Activated CD4-positive, alpha-beta T cell treated with anti-CD3 and anti-CD28 coated beads, Interleukin-2, amount 10 ng/mL, durations not matched to agents 24 days and 14 days (primary cell): ENCODE measurements around the gene PRKD3. TPM values are rescaled to one million over a fixed set of nuclear protein-coding genes. Genes with fewer than 3 reads are reported as not detected.

ENCODE experiments used
- DNase-seq: peaks from one replicate; pipeline ENCODE4 v3.0.0; 2022
- H3K27ac Mint-ChIP-seq: one replicate; pipeline ENCODE4 v1.8.0; 2022; ENCODE audit warnings: mild to moderate bottlenecking, mixed read lengths
- H3K27me3 Mint-ChIP-seq: one replicate; pipeline ENCODE4 v1.8.0; 2022; ENCODE audit warnings: mixed read lengths
- H3K36me3 Mint-ChIP-seq: one replicate; pipeline ENCODE4 v1.8.0; 2022; ENCODE audit warnings: low read depth, mild to moderate bottlenecking, mixed read lengths
- H3K4me1 Mint-ChIP-seq: one replicate; pipeline ENCODE4 v1.8.0; 2021; ENCODE audit warnings: mixed read lengths
- H3K4me3 Mint-ChIP-seq: one replicate; pipeline ENCODE4 v1.8.0; 2022; ENCODE audit warnings: mild to moderate bottlenecking, moderate library complexity, mixed read lengths
- H3K9me3 Mint-ChIP-seq: one replicate; pipeline ENCODE4 v1.8.0; 2021; ENCODE audit warnings: mixed read lengths
- intact Hi-C: fragments of 100-400 bp; cut with micrococcal nuclease; formaldehyde crosslinking; loops from one replicate; pipeline ENCODE4 v1.15.1; 2023
- total RNA-seq: library from RNA; stranded (reverse); gene quantifications from 2 replicates; pipeline ENCODE4 v1.2.3, GENCODE V29; 2022

The PRKD3 gene
- total RNA-seq, result 20.2 and 21.9 TPM in 2 replicates

- peak; percentile 89 for DNase-seq
- Mint-ChIP-seq H3K36me3 (peaks cover 9% of the 10 kb centered on the region), H3K9me3 (no peaks in the 10 kb centered on the region), H3K27me3 (peaks cover 48% of the 10 kb centered on the region), H3K4me1 (peaks cover 27% of the 10 kb centered on the region), H3K27ac (peak within 1 kb of the TSS; percentile 92), H3K4me3 (peak within 1 kb of the TSS; percentile 95)
- intact Hi-C loops, result loop anchor here (1.0 to 2.0 kb wide), 4 partner anchors 14 to 94 kb away; partner anchors contain the start of genes CEBPZ and NDUFAF7
These were observed at the start of gene PRKD3 for GRCh38 chr2:37324786-37325624. Gene PRKD3, minus strand, starts transcription at chr2:37324833. Its CDS starts 8,309 bp downstream, at chr2:37316524.

- peaks cover 2% of the 10 kb centered on the region for H3K36me3 Mint-ChIP-seq
- no peak overlapping the region for H3K4me3 Mint-ChIP-seq
- H3K27ac Mint-ChIP-seq, result no peak overlapping the region
- peaks cover 51% of the 10 kb centered on the region for H3K27me3 Mint-ChIP-seq
- DNase-seq, result no peak
- H3K4me1 Mint-ChIP-seq, result peaks cover 34% of the 10 kb centered on the region
- intact Hi-C loops, result no loop called here
- no peaks in the 10 kb centered on the region for H3K9me3 Mint-ChIP-seq
These were observed 47.4 kb upstream of the PRKD3 start for GRCh38 chr2:37372000-37372399.

- intact Hi-C loops, result no loop called here
- Mint-ChIP-seq H3K27me3 (peaks cover 46% of the 10 kb centered on the region), H3K36me3 (peaks cover 2% of the 10 kb centered on the region), H3K9me3 (no peaks in the 10 kb centered on the region), H3K27ac (no peak overlapping the region), H3K4me3 (no peak overlapping the region), H3K4me1 (peaks cover 22% of the 10 kb centered on the region)
- DNase-seq, result no peak
These were observed 46.0 kb upstream of the PRKD3 start for GRCh38 chr2:37370666-37371065.

GRCh38 chr2:37367984-37368383 is 43.4 kb upstream of the PRKD3 start:
- DNase-seq, result no peak

GRCh38 chr2:37367310-37367709 is 42.7 kb upstream of the PRKD3 start:
- peak overlapping the region; percentile 36 for H3K4me3 Mint-ChIP-seq
- H3K36me3 Mint-ChIP-seq, result no peaks in the 10 kb centered on the region
- intact Hi-C loops, result loop anchor here (1.0 to 5.0 kb wide), 3 partner anchors 23 to 220 kb away; partner anchors contain the start of gene PRKD3
- H3K9me3 Mint-ChIP-seq, result no peaks in the 10 kb centered on the region
- H3K27ac Mint-ChIP-seq, result peak overlapping the region; percentile 63
- peaks cover 31% of the 10 kb centered on the region for H3K27me3 Mint-ChIP-seq
- no peak for DNase-seq
- H3K4me1 Mint-ChIP-seq, result peaks cover 14% of the 10 kb centered on the region

More at GRCh38 chr2:37367984-37368383, 43.4 kb upstream of the PRKD3 start:
- H3K27me3 Mint-ChIP-seq, result peaks cover 31% of the 10 kb centered on the region
- peak overlapping the region; percentile 12 for H3K4me3 Mint-ChIP-seq
- no peaks in the 10 kb centered on the region for H3K36me3 Mint-ChIP-seq
- intact Hi-C loops, result loop anchor here (1.0 to 5.0 kb wide), 4 partner anchors 8 to 219 kb away; partner anchors contain the start of gene PRKD3
- H3K9me3 Mint-ChIP-seq, result no peaks in the 10 kb centered on the region
- peak overlapping the region; percentile 35 for H3K27ac Mint-ChIP-seq
- H3K4me1 Mint-ChIP-seq, result peaks cover 16% of the 10 kb centered on the region

- peak overlapping the region; percentile 36 for H3K4me3 Mint-ChIP-seq
- peaks cover 14% of the 10 kb centered on the region for H3K4me1 Mint-ChIP-seq
- DNase-seq, result no peak
- H3K36me3 Mint-ChIP-seq, result no peaks in the 10 kb centered on the region
- H3K27ac Mint-ChIP-seq, result peak overlapping the region; percentile 63
- intact Hi-C loops, result loop anchor here (1.0 to 5.0 kb wide), 4 partner anchors 24 to 221 kb away; partner anchors contain the start of genes CEBPZ, NDUFAF7 and PRKD3
- peaks cover 30% of the 10 kb centered on the region for H3K27me3 Mint-ChIP-seq
- no peaks in the 10 kb centered on the region for H3K9me3 Mint-ChIP-seq
These were observed 42.1 kb upstream of the PRKD3 start for GRCh38 chr2:37366773-37367172.

GRCh38 chr2:37365669-37366068 is 41.0 kb upstream of the PRKD3 start:
- intact Hi-C loops, result loop anchor here (1.0 to 5.0 kb wide), 4 partner anchors 23 to 222 kb away; partner anchors contain the start of genes CEBPZ, NDUFAF7 and PRKD3
- no peaks in the 10 kb centered on the region for H3K9me3 Mint-ChIP-seq
- H3K27me3 Mint-ChIP-seq, result peaks cover 33% of the 10 kb centered on the region
- H3K4me3 Mint-ChIP-seq, result no peak overlapping the region
- H3K36me3 Mint-ChIP-seq, result no peaks in the 10 kb centered on the region
- DNase-seq, result peak; percentile 61
- no peak overlapping the region for H3K27ac Mint-ChIP-seq
- peaks cover 13% of the 10 kb centered on the region for H3K4me1 Mint-ChIP-seq

- Mint-ChIP-seq H3K27ac (no peak overlapping the region), H3K4me1 (peaks cover 10% of the 10 kb centered on the region), H3K27me3 (peaks cover 41% of the 10 kb centered on the region), H3K9me3 (no peaks in the 10 kb centered on the region), H3K4me3 (no peak overlapping the region), H3K36me3 (no peaks in the 10 kb centered on the region)
- no peak for DNase-seq
- intact Hi-C loops, result loop anchor here (2.0 kb wide), 1 partner anchor 22 kb away; no protein-coding TSS in a partner anchor
These were observed 39.7 kb upstream of the PRKD3 start for GRCh38 chr2:37364351-37364750.

- DNase-seq, result no peak
- Mint-ChIP-seq H3K4me3 (no peak overlapping the region), H3K27me3 (peaks cover 51% of the 10 kb centered on the region), H3K9me3 (no peaks in the 10 kb centered on the region), H3K36me3 (no peaks in the 10 kb centered on the region), H3K4me1 (no peaks in the 10 kb centered on the region), H3K27ac (no peak overlapping the region)
- intact Hi-C loops, result no loop called here
These were observed 37.5 kb upstream of the PRKD3 start for GRCh38 chr2:37361994-37362698.

GRCh38 chr2:37361216-37361815 is 36.7 kb upstream of the PRKD3 start:
- DNase-seq, result no peak
- H3K4me1 Mint-ChIP-seq, result no peaks in the 10 kb centered on the region
- H3K27me3 Mint-ChIP-seq, result peaks cover 54% of the 10 kb centered on the region
- no peaks in the 10 kb centered on the region for H3K36me3 Mint-ChIP-seq
- no peak overlapping the region for H3K4me3 Mint-ChIP-seq
- H3K9me3 Mint-ChIP-seq, result no peaks in the 10 kb centered on the region
- no peak overlapping the region for H3K27ac Mint-ChIP-seq
- intact Hi-C loops, result no loop called here

GRCh38 chr2:37358466-37358865 is 33.8 kb upstream of the PRKD3 start:
- H3K4me1 Mint-ChIP-seq, result no peaks in the 10 kb centered on the region
- H3K36me3 Mint-ChIP-seq, result no peaks in the 10 kb centered on the region
- H3K27ac Mint-ChIP-seq, result no peak overlapping the region
- H3K27me3 Mint-ChIP-seq, result peaks cover 77% of the 10 kb centered on the region
- DNase-seq, result no peak
- no peak overlapping the region for H3K4me3 Mint-ChIP-seq
- no peaks in the 10 kb centered on the region for H3K9me3 Mint-ChIP-seq
- intact Hi-C loops, result no loop called here

- intact Hi-C loops, result no loop called here
- no peak overlapping the region for H3K4me3 Mint-ChIP-seq
These were observed 32.9 kb upstream of the PRKD3 start for GRCh38 chr2:37357530-37357929.

GRCh38 chr2:37357069-37357468 is 32.4 kb upstream of the PRKD3 start:
- Mint-ChIP-seq H3K4me3 (no peak overlapping the region), H3K4me1 (no peaks in the 10 kb centered on the region), H3K36me3 (no peaks in the 10 kb centered on the region), H3K27ac (no peak overlapping the region), H3K27me3 (peaks cover 78% of the 10 kb centered on the region), H3K9me3 (no peaks in the 10 kb centered on the region)
- no peak for DNase-seq
- intact Hi-C loops, result no loop called here

More at GRCh38 chr2:37357530-37357929, 32.9 kb upstream of the PRKD3 start:
- DNase-seq, result no peak
- H3K27me3 Mint-ChIP-seq, result peaks cover 80% of the 10 kb centered on the region
- H3K9me3 Mint-ChIP-seq, result no peaks in the 10 kb centered on the region
- no peaks in the 10 kb centered on the region for H3K4me1 Mint-ChIP-seq
- H3K27ac Mint-ChIP-seq, result no peak overlapping the region
- H3K36me3 Mint-ChIP-seq, result no peaks in the 10 kb centered on the region
